ENCODE data around the gene VAV2.

DNA sequence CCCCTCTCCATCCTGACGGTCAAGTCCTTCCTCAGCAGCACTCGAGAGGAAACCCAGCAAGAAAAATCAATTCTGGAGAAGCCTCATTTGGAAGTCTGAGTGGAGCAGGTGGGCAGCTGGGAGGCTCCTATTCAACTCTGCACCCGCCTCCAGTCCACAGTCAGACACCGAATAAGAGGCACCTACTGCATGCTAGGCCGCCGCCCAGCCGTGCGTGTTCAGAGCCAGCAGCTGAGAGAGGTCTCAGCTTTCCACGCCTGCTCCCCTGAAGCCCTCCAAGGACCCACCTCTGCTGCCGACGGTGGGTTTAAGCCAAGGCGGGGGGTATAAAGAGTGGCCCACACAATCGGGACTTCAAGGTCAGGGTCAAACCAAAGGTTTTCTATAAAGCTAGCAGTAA lies 41.9 kb downstream of the VAV2 start:
- no peak for TF ChIP-seq POLR2A (IDR thresholded peaks at IDR 0.05)
- TF ChIP-seq, protein P1, sequence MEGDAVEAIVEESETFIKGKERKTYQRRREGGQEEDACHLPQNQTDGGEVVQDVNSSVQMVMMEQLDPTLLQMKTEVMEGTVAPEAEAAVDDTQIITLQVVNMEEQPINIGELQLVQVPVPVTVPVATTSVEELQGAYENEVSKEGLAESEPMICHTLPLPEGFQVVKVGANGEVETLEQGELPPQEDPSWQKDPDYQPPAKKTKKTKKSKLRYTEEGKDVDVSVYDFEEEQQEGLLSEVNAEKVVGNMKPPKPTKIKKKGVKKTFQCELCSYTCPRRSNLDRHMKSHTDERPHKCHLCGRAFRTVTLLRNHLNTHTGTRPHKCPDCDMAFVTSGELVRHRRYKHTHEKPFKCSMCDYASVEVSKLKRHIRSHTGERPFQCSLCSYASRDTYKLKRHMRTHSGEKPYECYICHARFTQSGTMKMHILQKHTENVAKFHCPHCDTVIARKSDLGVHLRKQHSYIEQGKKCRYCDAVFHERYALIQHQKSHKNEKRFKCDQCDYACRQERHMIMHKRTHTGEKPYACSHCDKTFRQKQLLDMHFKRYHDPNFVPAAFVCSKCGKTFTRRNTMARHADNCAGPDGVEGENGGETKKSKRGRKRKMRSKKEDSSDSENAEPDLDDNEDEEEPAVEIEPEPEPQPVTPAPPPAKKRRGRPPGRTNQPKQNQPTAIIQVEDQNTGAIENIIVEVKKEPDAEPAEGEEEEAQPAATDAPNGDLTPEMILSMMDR (IDR thresholded peaks at IDR 0.05) = no peak

Data from heart left ventricle (tissue), 13 donors.